COLO668 (cell line): Measurements from ENCODE around the gene CCDC43.

Source experiments
- DNase-seq: peaks from one replicate; lab custom pipeline; 2025; ENCODE audit not compliant: unreplicated experiment; lab: John Stamatoyannopoulos, UW

CCDC43 gene

GRCh38 chr17:44628243-44629188 is 61.1 kb downstream of the CCDC43 start:
- peak; percentile 43 for DNase-seq

- no peak for DNase-seq
These were observed 61.9 kb downstream of the CCDC43 start for GRCh38 chr17:44627513-44628242.
